ENCODE data around the gene SLC2A1.

The SLC2A1 gene

DNA sequence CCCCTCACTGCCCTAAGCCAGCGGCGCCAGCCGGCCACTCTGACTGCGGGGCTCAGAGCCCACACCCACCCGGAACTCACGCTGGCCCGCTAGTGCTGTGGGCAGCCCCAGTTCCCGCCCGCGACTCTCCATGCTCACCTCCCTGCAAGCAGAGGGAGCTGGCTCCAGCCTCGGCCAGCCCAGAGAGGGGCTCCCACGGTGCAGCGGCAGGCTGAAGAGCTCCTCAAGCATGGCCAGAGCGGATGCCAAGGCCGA is 41.5 kb downstream of the SLC2A1 start:
- Histone ChIP-seq H4K91ac (ENCODE audit: low read depth, low read length) (no peak overlapping the region), H4K12ac (ENCODE audit: low read depth, low read length) (no peak overlapping the region), H3K4me2 (ENCODE audit: low read length) (no peak overlapping the region), H3K27me3 (ENCODE audit: insufficient read depth, low read length) (no peaks in the 10 kb centered on the region), H3K79me1 (ENCODE audit: low read length) (peaks cover 2% of the 10 kb centered on the region), H3K9ac (ENCODE audit: low read length) (no peak overlapping the region), H2BK5ac (ENCODE audit: low read depth, low read length, poor library complexity) (no peak overlapping the region), H2BK12ac (ENCODE audit: low read length) (no peak overlapping the region), H3K9me3 (ENCODE audit: insufficient read depth, low read depth, low read length) (peaks cover 7% of the 10 kb centered on the region), H2AFZ (ENCODE audit: insufficient read depth, low read length, poor library complexity) (no peak overlapping the region), H4K8ac (ENCODE audit: low read depth, low read length) (no peak overlapping the region), H3K36me3 (ENCODE audit: control insufficient read depth in 1 of 2, insufficient read depth in 2 of 2, low read length in 2 of 2) (peaks cover 0 to 9% of the 10 kb centered on the region in 2 experiments), H2BK120ac (ENCODE audit: insufficient read depth, low read length, poor library complexity) (no peak overlapping the region), H2AK5ac (ENCODE audit: low read length) (no peak overlapping the region), H3K23ac (ENCODE audit: low read length) (no peak overlapping the region), H3K18ac (ENCODE audit: low read length) (no peak overlapping the region), H3K14ac (ENCODE audit: low read length) (no peak overlapping the region), H3K79me2 (ENCODE audit: control insufficient read depth, insufficient read depth, low read length, poor library complexity) (no peaks in the 10 kb centered on the region), H3K4me3 (ENCODE audit: low read depth, low read length) (no peak overlapping the region), H3K4me1 (ENCODE audit: control insufficient read depth in 1 of 2, insufficient read depth in 2 of 2, low read length in 2 of 2) (peaks cover 0 to 2% of the 10 kb centered on the region in 2 experiments), H3K4ac (ENCODE audit: low read depth, low read length) (no peak overlapping the region), H3K27ac (ENCODE audit: low read depth, low read length) (no peak overlapping the region)
- WGBS (ENCODE audit: extremely low coverage, insufficient coverage, insufficient read length), result no CpG with 5 or more reads among the region's 15 CpGs
- DNase-seq, result no peak

DNA sequence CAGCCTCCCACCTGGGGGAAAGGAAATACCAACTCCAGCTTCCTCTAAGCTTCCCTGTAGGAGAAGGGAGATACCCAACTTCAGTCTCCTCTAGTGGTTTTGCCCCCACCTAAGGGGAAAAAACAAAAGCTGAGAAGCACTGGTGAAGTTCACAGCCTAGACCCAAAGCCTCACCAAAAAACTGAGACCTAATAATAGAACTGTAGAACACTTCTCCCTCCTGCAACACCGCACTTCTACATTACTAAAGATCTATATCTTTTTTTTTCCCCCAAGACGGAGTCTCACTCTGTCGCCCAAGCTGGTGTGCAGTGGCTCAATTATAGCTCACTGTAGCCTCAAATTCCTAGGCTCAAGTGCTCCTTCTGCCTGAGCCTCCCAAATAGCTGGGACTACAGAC is 43.2 kb downstream of the SLC2A1 start:
- Histone ChIP-seq H3K4me1 (ENCODE audit: control insufficient read depth in 1 of 2, insufficient read depth in 2 of 2, low read length in 2 of 2) (peaks cover 0 to 2% of the 10 kb centered on the region in 2 experiments), H2BK120ac (ENCODE audit: insufficient read depth, low read length, poor library complexity) (no peak overlapping the region), H2BK5ac (ENCODE audit: low read depth, low read length, poor library complexity) (no peak overlapping the region), H3K4me3 (ENCODE audit: low read depth, low read length) (no peak overlapping the region), H3K9me3 (ENCODE audit: insufficient read depth, low read depth, low read length) (peaks cover 7% of the 10 kb centered on the region), H4K8ac (ENCODE audit: low read depth, low read length) (peak overlapping the region; percentile 2), H3K27me3 (ENCODE audit: insufficient read depth, low read length) (no peaks in the 10 kb centered on the region), H3K4me2 (ENCODE audit: low read length) (no peak overlapping the region), H3K4ac (ENCODE audit: low read depth, low read length) (no peak overlapping the region), H3K14ac (ENCODE audit: low read length) (no peak overlapping the region), H3K36me3 (ENCODE audit: control insufficient read depth in 1 of 2, insufficient read depth in 2 of 2, low read length in 2 of 2) (peaks cover 0 to 9% of the 10 kb centered on the region in 2 experiments), H3K23ac (ENCODE audit: low read length) (no peak overlapping the region), H3K9ac (ENCODE audit: low read length) (no peak overlapping the region), H4K91ac (ENCODE audit: low read depth, low read length) (peak overlapping the region; percentile 26), H2AK5ac (ENCODE audit: low read length) (no peak overlapping the region), H4K12ac (ENCODE audit: low read depth, low read length) (no peak overlapping the region), H3K27ac (ENCODE audit: low read depth, low read length) (no peak overlapping the region), H3K79me1 (ENCODE audit: low read length) (peaks cover 2% of the 10 kb centered on the region), H2AFZ (ENCODE audit: insufficient read depth, low read length, poor library complexity) (no peak overlapping the region), H2BK12ac (ENCODE audit: low read length) (no peak overlapping the region), H3K18ac (ENCODE audit: low read length) (no peak overlapping the region), H3K79me2 (ENCODE audit: control insufficient read depth, insufficient read depth, low read length, poor library complexity) (no peaks in the 10 kb centered on the region)
- WGBS (ENCODE audit: extremely low coverage, insufficient coverage, insufficient read length), result no CpG with 5 or more reads among the region's 3 CpGs
- no peak for DNase-seq

DNA sequence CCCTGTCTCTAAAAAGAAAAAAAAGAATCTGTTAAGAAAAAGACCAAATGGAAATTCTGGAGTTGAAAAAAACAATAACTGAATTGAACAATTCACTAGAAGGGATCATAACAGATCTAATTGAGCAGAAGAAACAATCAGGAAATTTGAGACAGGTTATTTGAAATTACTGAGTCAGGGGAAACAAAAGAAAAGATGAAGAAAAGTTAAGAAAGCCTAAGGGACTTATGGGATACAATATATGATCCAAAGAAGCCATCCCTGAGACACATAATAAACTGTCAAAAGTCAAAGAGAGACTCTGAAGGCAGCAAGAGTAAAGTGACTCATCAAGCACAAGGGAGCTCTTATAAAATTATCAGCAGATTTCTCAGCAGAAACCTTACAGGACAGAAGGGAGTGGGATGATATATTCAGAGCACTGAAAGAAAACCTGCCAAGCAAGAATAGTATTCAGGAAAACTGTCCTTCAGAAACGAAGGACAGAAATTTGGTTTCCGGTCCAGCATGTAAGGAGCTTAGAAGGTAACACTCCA is 44.5 kb downstream of the SLC2A1 start:
- peaks cover 0 to 9% of the 10 kb centered on the region in 2 experiments for H3K36me3 ChIP-seq (ENCODE audit: control insufficient read depth in 1 of 2, insufficient read depth in 2 of 2, low read length in 2 of 2)
- H4K12ac ChIP-seq (ENCODE audit: low read depth, low read length), result no peak overlapping the region
- no peak overlapping the region for H4K91ac ChIP-seq (ENCODE audit: low read depth, low read length)
- H4K8ac ChIP-seq (ENCODE audit: low read depth, low read length), result no peak overlapping the region
- no CpG with 5 or more reads among the region's 2 CpGs for WGBS (ENCODE audit: extremely low coverage, insufficient coverage, insufficient read length)
- peaks cover 7% of the 10 kb centered on the region for H3K9me3 ChIP-seq (ENCODE audit: insufficient read depth, low read depth, low read length)
- H3K18ac ChIP-seq (ENCODE audit: low read length), result no peak overlapping the region
- H3K4me2 ChIP-seq (ENCODE audit: low read length), result no peak overlapping the region
- H3K23ac ChIP-seq (ENCODE audit: low read length), result no peak overlapping the region
- no peak overlapping the region for H2BK120ac ChIP-seq (ENCODE audit: insufficient read depth, low read length, poor library complexity)
- H2AFZ ChIP-seq (ENCODE audit: insufficient read depth, low read length, poor library complexity), result no peak overlapping the region
- no peaks in the 10 kb centered on the region for H3K79me2 ChIP-seq (ENCODE audit: control insufficient read depth, insufficient read depth, low read length, poor library complexity)
- H3K27ac ChIP-seq (ENCODE audit: low read depth, low read length), result no peak overlapping the region
- H2BK5ac ChIP-seq (ENCODE audit: low read depth, low read length, poor library complexity), result no peak overlapping the region
- no peak overlapping the region for H3K4ac ChIP-seq (ENCODE audit: low read depth, low read length)
- peaks cover 2% of the 10 kb centered on the region for H3K79me1 ChIP-seq (ENCODE audit: low read length)
- H2AK5ac ChIP-seq (ENCODE audit: low read length), result no peak overlapping the region
- H3K14ac ChIP-seq (ENCODE audit: low read length), result no peak overlapping the region
- peak overlapping the region; percentile 11 for H2BK12ac ChIP-seq (ENCODE audit: low read length)
- H3K4me3 ChIP-seq (ENCODE audit: low read depth, low read length), result no peak overlapping the region
- no peaks in the 10 kb centered on the region for H3K27me3 ChIP-seq (ENCODE audit: insufficient read depth, low read length)
- no peak overlapping the region for H3K9ac ChIP-seq (ENCODE audit: low read length)
- no peak for DNase-seq
- peaks cover 0 to 2% of the 10 kb centered on the region in 2 experiments for H3K4me1 ChIP-seq (ENCODE audit: control insufficient read depth in 1 of 2, insufficient read depth in 2 of 2, low read length in 2 of 2)

DNA sequence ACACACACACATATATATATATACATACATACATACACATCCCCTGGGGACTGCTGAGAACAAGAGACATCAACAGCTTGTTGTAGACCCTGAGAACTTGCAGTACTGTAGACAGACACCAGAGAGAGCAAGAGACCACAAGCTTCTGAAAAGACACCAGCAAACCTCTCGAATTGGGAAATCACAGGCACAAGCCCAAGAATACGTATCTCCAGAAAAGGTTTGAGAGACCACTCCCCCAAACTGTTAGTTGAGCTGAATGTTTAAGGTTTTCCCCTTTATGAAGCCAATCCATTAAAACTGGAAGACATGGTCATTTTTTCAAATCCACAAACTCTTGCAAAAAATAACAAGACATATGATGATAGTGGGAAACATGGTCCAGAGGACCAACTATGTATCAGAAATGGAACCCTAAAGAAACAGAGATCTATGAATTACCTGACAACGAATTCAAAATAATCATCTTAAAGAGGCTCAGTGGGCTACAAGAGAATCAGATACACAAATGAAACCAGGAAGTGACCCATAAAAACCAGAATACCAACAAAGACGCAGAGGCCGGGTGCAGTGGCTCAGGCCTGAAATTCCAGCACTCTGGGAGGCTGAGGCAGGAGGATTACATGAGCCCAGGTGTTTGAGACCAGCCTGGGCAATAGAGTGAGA is 45.1 kb downstream of the SLC2A1 start:
- WGBS (ENCODE audit: extremely low coverage, insufficient coverage, insufficient read length), result no CpG with 5 or more reads among the region's 5 CpGs
- DNase-seq, result peak; percentile 73 to 91

More for the DNA sequence above, 45.1 kb downstream of the SLC2A1 start:
- H3K4me3 ChIP-seq (ENCODE audit: low read depth, low read length), result no peak overlapping the region
- H3K4me1 ChIP-seq (ENCODE audit: control insufficient read depth in 1 of 2, insufficient read depth in 2 of 2, low read length in 2 of 2), result peaks cover 0 to 2% of the 10 kb centered on the region in 2 experiments
- H3K9ac ChIP-seq (ENCODE audit: low read length), result no peak overlapping the region
- H3K36me3 ChIP-seq (ENCODE audit: control insufficient read depth in 1 of 2, insufficient read depth in 2 of 2, low read length in 2 of 2), result peaks cover 0 to 9% of the 10 kb centered on the region in 2 experiments
- no peak overlapping the region for H3K23ac ChIP-seq (ENCODE audit: low read length)
- no peak overlapping the region for H4K8ac ChIP-seq (ENCODE audit: low read depth, low read length)
- H3K14ac ChIP-seq (ENCODE audit: low read length), result no peak overlapping the region
- H2AK5ac ChIP-seq (ENCODE audit: low read length), result no peak overlapping the region
- H3K79me2 ChIP-seq (ENCODE audit: control insufficient read depth, insufficient read depth, low read length, poor library complexity), result no peaks in the 10 kb centered on the region
- peaks cover 2% of the 10 kb centered on the region for H3K79me1 ChIP-seq (ENCODE audit: low read length)
- H2BK5ac ChIP-seq (ENCODE audit: low read depth, low read length, poor library complexity), result no peak overlapping the region
- H4K91ac ChIP-seq (ENCODE audit: low read depth, low read length), result no peak overlapping the region
- H3K18ac ChIP-seq (ENCODE audit: low read length), result no peak overlapping the region
- H3K4me2 ChIP-seq (ENCODE audit: low read length), result no peak overlapping the region
- H2BK12ac ChIP-seq (ENCODE audit: low read length), result peak overlapping the region; percentile 11
- no peaks in the 10 kb centered on the region for H3K27me3 ChIP-seq (ENCODE audit: insufficient read depth, low read length)
- no peak overlapping the region for H4K12ac ChIP-seq (ENCODE audit: low read depth, low read length)
- no peak overlapping the region for H2AFZ ChIP-seq (ENCODE audit: insufficient read depth, low read length, poor library complexity)
- no peak overlapping the region for H2BK120ac ChIP-seq (ENCODE audit: insufficient read depth, low read length, poor library complexity)
- H3K9me3 ChIP-seq (ENCODE audit: insufficient read depth, low read depth, low read length), result peaks cover 7% of the 10 kb centered on the region
- H3K27ac ChIP-seq (ENCODE audit: low read depth, low read length), result no peak overlapping the region
- H3K4ac ChIP-seq (ENCODE audit: low read depth, low read length), result no peak overlapping the region

Data from trophoblast cell (in vitro differentiated cells and primary cell).